Effector memory CD8-positive, alpha-beta T cell (primary cell): Measurements from ENCODE around the gene BOC.

Source experiments
- ATAC-seq: fragments of 150-1000 bp; cut with Tn5 transposase; replicated peaks from 2 replicates; pipeline ENCODE4 v1.10.0; 2021; ENCODE audit warnings: mild to moderate bottlenecking, moderate library complexity
- DNase-seq, 3 experiments: peaks; one replicate each; pipeline ENCODE4 v3.0.0; 2021
- H3K27ac Mint-ChIP-seq, 2 donors: one replicate each; pipeline ENCODE4 v1.8.0; 2022; ENCODE audit warnings: mild to moderate bottlenecking in 2 of 2, mixed read lengths in 2 of 2, moderate library complexity in 2 of 2
- H3K27me3 Mint-ChIP-seq, 2 donors: one replicate each; pipeline ENCODE4 v1.8.0; 2022; ENCODE audit warnings: mixed read lengths in 2 of 2
- H3K36me3 Mint-ChIP-seq: one replicate; pipeline ENCODE4 v1.8.0; 2022; ENCODE audit warnings: mild to moderate bottlenecking, moderate library complexity, mixed read lengths; ENCODE audit not compliant: insufficient read depth
- H3K4me1 Mint-ChIP-seq, 2 donors: one replicate each; pipeline ENCODE4 v1.8.0; 2022; ENCODE audit warnings: low read depth in 2 of 2, mixed read lengths in 2 of 2
- H3K4me3 Mint-ChIP-seq, 2 donors: one replicate each; pipeline ENCODE4 v1.8.0; 2022; ENCODE audit warnings: mild to moderate bottlenecking in 2 of 2, mixed read lengths in 2 of 2, moderate library complexity in 2 of 2
- H3K9me3 Mint-ChIP-seq, 2 donors: one replicate each; pipeline ENCODE4 v1.8.0; 2022; ENCODE audit warnings: mixed read lengths in 2 of 2

BOC gene

DNA sequence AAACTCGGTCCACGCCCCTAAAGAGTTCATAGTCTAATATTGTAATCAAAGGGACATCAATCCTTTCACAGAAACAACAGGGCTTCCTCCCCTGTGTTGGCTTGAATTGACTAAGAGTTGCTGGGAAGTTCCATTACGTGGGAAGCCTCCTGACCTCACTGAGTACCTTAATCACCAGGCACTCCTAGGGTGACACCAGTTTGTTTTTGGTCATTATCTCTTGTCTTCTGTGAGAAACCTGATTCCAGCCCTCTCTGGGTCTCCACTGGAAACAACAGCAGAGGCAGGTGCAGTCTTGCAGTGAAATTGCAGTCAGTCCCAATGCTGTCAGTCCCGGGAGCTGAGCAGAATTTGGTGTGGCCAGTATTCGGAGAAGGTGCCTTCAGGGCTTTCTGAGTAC is 55.4 kb downstream of the BOC start:
- Mint-ChIP-seq H3K9me3 (no peaks in the 10 kb centered on the region), H3K27me3 (peaks cover 9 to 35% of the 10 kb centered on the region in 2 donors), H3K27ac (no peak overlapping the region), H3K4me3 (no peak overlapping the region), H3K4me1 (no peaks in the 10 kb centered on the region), H3K36me3 (no peaks in the 10 kb centered on the region)
- ATAC-seq = no peak
- DNase-seq = no peak

- DNase-seq (no peak), ATAC-seq (no peak)
- Mint-ChIP-seq H3K9me3 (no peaks in the 10 kb centered on the region), H3K4me1 (no peaks in the 10 kb centered on the region), H3K27ac (no peak overlapping the region), H3K27me3 (peaks cover 6 to 19% of the 10 kb centered on the region in 2 donors), H3K4me3 (no peak overlapping the region), H3K36me3 (no peaks in the 10 kb centered on the region)
These were observed 57.0 kb downstream of the BOC start for GRCh38 chr3:113268311-113268710.

DNA sequence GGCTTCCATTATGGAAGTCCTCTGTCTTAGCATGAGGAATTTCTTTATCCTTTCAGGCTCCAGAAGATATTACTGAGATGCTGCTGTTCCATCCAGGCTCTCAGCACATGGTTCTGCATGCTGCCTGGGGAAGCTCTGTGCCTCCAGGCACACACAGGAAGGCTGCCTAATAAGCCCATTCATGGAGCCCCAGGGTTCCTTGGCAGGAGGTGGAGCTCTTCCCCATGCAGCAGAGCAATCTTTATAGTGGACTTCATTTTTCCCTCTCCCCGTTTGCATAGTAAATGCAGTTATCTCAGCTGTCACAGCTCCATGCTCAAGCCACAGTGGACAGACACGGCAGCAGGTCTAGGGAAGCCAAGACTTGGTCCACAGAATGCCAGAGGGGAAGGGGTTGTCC is 57.6 kb downstream of the BOC start:
- Mint-ChIP-seq H3K36me3 (no peaks in the 10 kb centered on the region), H3K9me3 (no peaks in the 10 kb centered on the region)

GRCh38 chr3:113269661-113270060 is 58.3 kb downstream of the BOC start:
- Mint-ChIP-seq H3K9me3 (no peaks in the 10 kb centered on the region), H3K27ac (no peak overlapping the region), H3K36me3 (no peaks in the 10 kb centered on the region), H3K4me3 (no peak overlapping the region), H3K4me1 (no peaks in the 10 kb centered on the region), H3K27me3 (peaks cover 6 to 19% of the 10 kb centered on the region in 2 donors)
- ATAC-seq (no peak), DNase-seq (no peak)

More for the DNA sequence above, 57.6 kb downstream of the BOC start:
- no peaks in the 10 kb centered on the region for H3K4me1 Mint-ChIP-seq
- DNase-seq (no peak), ATAC-seq (no peak)
- no peak overlapping the region for H3K27ac Mint-ChIP-seq
- H3K4me3 Mint-ChIP-seq = no peak overlapping the region
- H3K27me3 Mint-ChIP-seq = peaks cover 6 to 19% of the 10 kb centered on the region in 2 donors

- Mint-ChIP-seq H3K27me3 (peaks cover 6 to 19% of the 10 kb centered on the region in 2 donors), H3K4me3 (no peak overlapping the region), H3K36me3 (no peaks in the 10 kb centered on the region), H3K4me1 (no peaks in the 10 kb centered on the region), H3K9me3 (no peaks in the 10 kb centered on the region), H3K27ac (no peak overlapping the region)
- no peak for DNase-seq
- ATAC-seq = no peak
These were observed 58.7 kb downstream of the BOC start for GRCh38 chr3:113270068-113270467.

- Mint-ChIP-seq H3K9me3 (no peaks in the 10 kb centered on the region), H3K27ac (no peak overlapping the region), H3K4me3 (no peak overlapping the region), H3K4me1 (no peaks in the 10 kb centered on the region), H3K27me3 (peaks cover 6 to 19% of the 10 kb centered on the region in 2 donors), H3K36me3 (no peaks in the 10 kb centered on the region)
- no peak for ATAC-seq
- no peak for DNase-seq
These were observed 59.4 kb downstream of the BOC start for GRCh38 chr3:113270786-113271185.

- Mint-ChIP-seq H3K27ac (no peak overlapping the region), H3K27me3 (peaks cover 6 to 19% of the 10 kb centered on the region in 2 donors), H3K36me3 (no peaks in the 10 kb centered on the region), H3K9me3 (no peaks in the 10 kb centered on the region), H3K4me1 (no peaks in the 10 kb centered on the region), H3K4me3 (no peak overlapping the region)
- ATAC-seq = no peak
- DNase-seq = no peak
These were observed 59.8 kb downstream of the BOC start for GRCh38 chr3:113271189-113271588.

- H3K27me3 Mint-ChIP-seq = peaks cover 6 to 19% of the 10 kb centered on the region in 2 donors
- H3K27ac Mint-ChIP-seq = no peak overlapping the region
- no peaks in the 10 kb centered on the region for H3K4me1 Mint-ChIP-seq
These were observed 60.4 kb downstream of the BOC start for GRCh38 chr3:113271594-113272384.

GRCh38 chr3:113272385-113272779 is 61.0 kb downstream of the BOC start:
- Mint-ChIP-seq H3K27ac (no peak overlapping the region), H3K4me1 (no peaks in the 10 kb centered on the region), H3K4me3 (no peak overlapping the region), H3K9me3 (no peaks in the 10 kb centered on the region), H3K36me3 (no peaks in the 10 kb centered on the region), H3K27me3 (peaks cover 6 to 16% of the 10 kb centered on the region in 2 donors)
- ATAC-seq = no peak
- DNase-seq = no peak

More at GRCh38 chr3:113271594-113272384, 60.4 kb downstream of the BOC start:
- ATAC-seq = no peak
- DNase-seq = no peak
- Mint-ChIP-seq H3K4me3 (no peak overlapping the region), H3K36me3 (no peaks in the 10 kb centered on the region), H3K9me3 (no peaks in the 10 kb centered on the region)

GRCh38 chr3:113273011-113273410 is 61.7 kb downstream of the BOC start:
- Mint-ChIP-seq H3K27ac (no peak overlapping the region), H3K4me1 (no peaks in the 10 kb centered on the region), H3K36me3 (no peaks in the 10 kb centered on the region), H3K9me3 (no peaks in the 10 kb centered on the region), H3K27me3 (peaks cover 6 to 15% of the 10 kb centered on the region in 2 donors), H3K4me3 (no peak overlapping the region)
- ATAC-seq (no peak), DNase-seq (no peak)

GRCh38 chr3:113273604-113274378 is 62.4 kb downstream of the BOC start:
- Mint-ChIP-seq H3K4me3 (no peak overlapping the region), H3K27me3 (peaks cover 0 to 15% of the 10 kb centered on the region in 2 donors), H3K36me3 (no peaks in the 10 kb centered on the region), H3K27ac (no peak overlapping the region), H3K9me3 (no peaks in the 10 kb centered on the region), H3K4me1 (no peaks in the 10 kb centered on the region)
- ATAC-seq (no peak), DNase-seq (no peak)

DNA sequence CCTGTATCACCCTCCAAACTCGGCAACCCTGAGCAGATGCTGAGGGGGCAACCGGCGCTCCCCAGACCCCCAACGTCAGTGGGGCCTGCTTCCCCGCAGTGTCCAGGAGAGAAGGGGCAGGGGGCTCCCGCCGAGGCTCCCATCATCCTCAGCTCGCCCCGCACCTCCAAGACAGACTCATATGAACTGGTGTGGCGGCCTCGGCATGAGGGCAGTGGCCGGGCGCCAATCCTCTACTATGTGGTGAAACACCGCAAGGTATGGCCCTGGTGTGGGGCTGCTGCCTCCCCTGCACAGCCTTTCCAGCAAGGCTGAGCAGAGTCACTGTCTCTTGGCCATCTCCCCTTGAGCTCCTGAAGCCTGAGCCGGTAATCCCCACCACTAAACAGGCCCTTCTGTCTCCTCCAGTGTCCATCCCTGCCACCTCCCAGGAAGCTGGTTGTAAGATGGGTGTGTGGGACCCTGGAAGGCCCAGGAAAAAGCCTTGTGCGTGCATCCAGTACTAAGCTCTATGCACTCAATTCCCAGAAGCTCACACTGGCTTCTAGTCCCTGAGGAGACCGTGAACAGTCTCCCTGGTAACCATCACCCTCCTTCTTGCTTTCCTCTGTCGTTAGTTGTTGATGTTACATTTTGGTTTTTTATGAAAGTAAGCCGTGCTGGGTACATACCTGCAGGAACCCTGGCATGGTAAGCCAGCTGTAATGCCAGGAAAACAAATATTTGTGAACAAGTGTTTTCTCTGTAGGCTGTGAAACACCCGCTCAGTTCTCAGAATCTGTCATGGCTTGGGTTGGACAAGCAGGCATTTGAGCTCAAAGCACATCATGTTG is 63.3 kb downstream of the BOC start:
- Mint-ChIP-seq H3K36me3 (no peaks in the 10 kb centered on the region), H3K4me1 (no peaks in the 10 kb centered on the region), H3K27me3 (peaks cover 0 to 21% of the 10 kb centered on the region in 2 donors), H3K27ac (no peak overlapping the region), H3K4me3 (no peak overlapping the region), H3K9me3 (no peaks in the 10 kb centered on the region)
- DNase-seq (no peak), ATAC-seq (no peak)

- H3K4me1 Mint-ChIP-seq = no peaks in the 10 kb centered on the region
These were observed 63.9 kb downstream of the BOC start for GRCh38 chr3:113275258-113275556.

More at GRCh38 chr3:113275258-113275556, 63.9 kb downstream of the BOC start:
- H3K9me3 Mint-ChIP-seq = no peaks in the 10 kb centered on the region
- no peak overlapping the region for H3K27ac Mint-ChIP-seq
- peaks cover 0 to 21% of the 10 kb centered on the region in 2 donors for H3K27me3 Mint-ChIP-seq
- ATAC-seq = no peak
- H3K4me3 Mint-ChIP-seq = no peak overlapping the region
- no peaks in the 10 kb centered on the region for H3K36me3 Mint-ChIP-seq
- DNase-seq = no peak
